ENCODE measurements around the gene OSER1.

The OSER1 gene

DNA sequence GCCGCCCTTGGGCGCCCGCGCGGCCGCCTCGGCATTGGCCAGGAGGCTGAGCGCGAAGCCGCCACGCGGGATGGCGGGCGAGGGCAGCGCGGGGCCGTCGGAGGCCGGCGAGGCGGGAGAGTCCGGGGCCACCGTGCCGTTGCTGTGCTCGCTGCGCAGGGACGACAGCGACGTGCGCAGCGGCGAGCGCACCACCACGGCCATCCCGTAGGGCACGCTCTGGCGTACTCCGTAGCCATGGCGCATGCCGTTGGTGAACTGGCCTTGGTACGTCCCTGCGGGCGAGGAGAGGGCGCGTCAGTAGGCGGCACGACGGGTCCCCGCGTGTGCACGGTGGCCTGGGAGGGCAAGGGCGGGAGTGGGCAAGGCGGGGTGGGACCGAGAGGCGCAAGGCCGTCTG, 50.4 kb downstream of the OSER1 start:
- H3K36me3 ChIP-seq, result no peaks in the 10 kb centered on the region
- TF ChIP-seq, protein P1, sequence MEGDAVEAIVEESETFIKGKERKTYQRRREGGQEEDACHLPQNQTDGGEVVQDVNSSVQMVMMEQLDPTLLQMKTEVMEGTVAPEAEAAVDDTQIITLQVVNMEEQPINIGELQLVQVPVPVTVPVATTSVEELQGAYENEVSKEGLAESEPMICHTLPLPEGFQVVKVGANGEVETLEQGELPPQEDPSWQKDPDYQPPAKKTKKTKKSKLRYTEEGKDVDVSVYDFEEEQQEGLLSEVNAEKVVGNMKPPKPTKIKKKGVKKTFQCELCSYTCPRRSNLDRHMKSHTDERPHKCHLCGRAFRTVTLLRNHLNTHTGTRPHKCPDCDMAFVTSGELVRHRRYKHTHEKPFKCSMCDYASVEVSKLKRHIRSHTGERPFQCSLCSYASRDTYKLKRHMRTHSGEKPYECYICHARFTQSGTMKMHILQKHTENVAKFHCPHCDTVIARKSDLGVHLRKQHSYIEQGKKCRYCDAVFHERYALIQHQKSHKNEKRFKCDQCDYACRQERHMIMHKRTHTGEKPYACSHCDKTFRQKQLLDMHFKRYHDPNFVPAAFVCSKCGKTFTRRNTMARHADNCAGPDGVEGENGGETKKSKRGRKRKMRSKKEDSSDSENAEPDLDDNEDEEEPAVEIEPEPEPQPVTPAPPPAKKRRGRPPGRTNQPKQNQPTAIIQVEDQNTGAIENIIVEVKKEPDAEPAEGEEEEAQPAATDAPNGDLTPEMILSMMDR (IDR thresholded peaks at IDR 0.05; ENCODE audit: low read depth, low read length), result no peak
- no peaks in the 10 kb centered on the region for H3K4me1 ChIP-seq
- peaks cover 2% of the 10 kb centered on the region; the same call in 1 of the 2 replicates for H3K9me3 ChIP-seq
- no peak overlapping the region for H3K4me3 ChIP-seq (ENCODE audit: low read depth, low read length)
- H3K27me3 ChIP-seq, result peaks cover 3% of the 10 kb centered on the region
- no peak for DNase-seq

GRCh38 chr20:44159711-44160110, 50.9 kb downstream of the OSER1 start:
- Histone ChIP-seq H3K36me3 (no peaks in the 10 kb centered on the region), H3K9me3 (peaks cover 2% of the 10 kb centered on the region; the same call in 1 of the 2 replicates), H3K4me1 (no peaks in the 10 kb centered on the region), H3K4me3 (ENCODE audit: low read depth, low read length) (no peak overlapping the region), H3K27me3 (no peaks in the 10 kb centered on the region; the same call in none of the 2 replicates)
- no peak for DNase-seq
- TF ChIP-seq, protein P1 (IDR thresholded peaks at IDR 0.05; ENCODE audit: low read depth, low read length), result no peak

GRCh38 chr20:44159125-44159524, 51.4 kb downstream of the OSER1 start:
- Histone ChIP-seq H3K36me3 (no peaks in the 10 kb centered on the region), H3K27me3 (no peaks in the 10 kb centered on the region; the same call in none of the 2 replicates), H3K4me1 (no peaks in the 10 kb centered on the region), H3K4me3 (ENCODE audit: low read depth, low read length) (no peak overlapping the region), H3K9me3 (peaks cover 2% of the 10 kb centered on the region; the same call in 1 of the 2 replicates)
- DNase-seq, result no peak
- TF ChIP-seq, protein P1 (IDR thresholded peaks at IDR 0.05; ENCODE audit: low read depth, low read length), result no peak

GRCh38 chr20:44157061-44157460, 53.5 kb downstream of the OSER1 start:
- TF ChIP-seq, protein P1 (IDR thresholded peaks at IDR 0.05; ENCODE audit: low read depth, low read length), result no peak

DNA sequence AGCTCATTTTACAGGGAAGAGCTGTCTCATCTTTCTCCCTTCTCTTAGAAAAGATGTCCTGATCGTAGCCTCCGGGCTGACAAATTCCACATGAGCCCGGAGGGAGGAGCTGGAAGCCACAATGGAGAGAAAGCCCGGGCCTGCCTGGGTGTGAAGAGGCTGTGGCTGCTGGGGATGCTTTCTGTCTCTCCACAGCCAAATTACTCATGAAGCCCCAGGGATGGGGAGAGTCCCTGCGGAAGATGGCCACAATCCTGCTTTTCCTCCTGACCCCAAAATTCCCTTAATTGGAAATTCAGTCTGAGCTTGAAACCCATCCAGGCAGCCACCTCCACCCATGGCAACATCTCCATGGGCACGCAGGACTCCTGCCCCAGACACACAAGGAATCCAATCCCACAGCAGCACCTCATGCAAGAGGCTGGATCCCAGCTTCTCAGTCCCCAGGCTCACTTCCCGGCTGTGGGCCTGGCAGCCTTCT, 56.0 kb downstream of the OSER1 start:
- Histone ChIP-seq H3K27me3 (peaks cover 6% of the 10 kb centered on the region), H3K4me1 (no peaks in the 10 kb centered on the region), H3K9me3 (no peaks in the 10 kb centered on the region), H3K36me3 (no peaks in the 10 kb centered on the region), H3K4me3 (ENCODE audit: low read depth, low read length) (no peak overlapping the region)
- TF ChIP-seq, protein P1 (IDR thresholded peaks at IDR 0.05; ENCODE audit: low read depth, low read length), result no peak
- no peak for DNase-seq

More at GRCh38 chr20:44157061-44157460, 53.5 kb downstream of the OSER1 start:
- no peaks in the 10 kb centered on the region for H3K9me3 ChIP-seq
- H3K4me3 ChIP-seq (ENCODE audit: low read depth, low read length), result no peak overlapping the region
- peaks cover 6% of the 10 kb centered on the region for H3K27me3 ChIP-seq
- no peaks in the 10 kb centered on the region for H3K36me3 ChIP-seq
- no peaks in the 10 kb centered on the region for H3K4me1 ChIP-seq
- DNase-seq, result no peak

DNA sequence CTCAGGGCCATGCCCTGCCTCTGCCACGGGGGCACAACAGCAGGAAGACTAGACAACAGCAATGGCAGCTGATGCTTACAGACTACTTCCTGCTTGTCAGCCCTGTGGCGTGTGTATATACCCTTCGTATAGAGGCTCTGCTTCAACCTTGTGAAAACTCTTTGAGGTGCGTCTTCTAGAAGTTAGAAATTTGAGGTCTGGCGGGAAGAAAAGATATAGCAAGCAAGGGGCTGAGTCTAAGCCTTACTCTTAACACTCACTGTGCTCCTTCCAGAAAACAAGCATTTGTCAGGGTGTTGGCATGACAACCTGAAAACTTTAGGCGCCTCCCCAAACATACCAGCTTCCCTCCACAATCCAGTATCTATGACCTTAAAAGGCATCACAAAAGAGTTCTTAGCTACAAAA, 56.9 kb downstream of the OSER1 start:
- Histone ChIP-seq H3K4me3 (ENCODE audit: low read depth, low read length) (no peak overlapping the region), H3K36me3 (no peaks in the 10 kb centered on the region), H3K27me3 (peaks cover 6% of the 10 kb centered on the region), H3K9me3 (no peaks in the 10 kb centered on the region), H3K4me1 (no peaks in the 10 kb centered on the region)
- DNase-seq, result no peak
- TF ChIP-seq, protein P1 (IDR thresholded peaks at IDR 0.05; ENCODE audit: low read depth, low read length), result no peak
